ENCODE data around the gene APMAP.

Gene APMAP, protein sequence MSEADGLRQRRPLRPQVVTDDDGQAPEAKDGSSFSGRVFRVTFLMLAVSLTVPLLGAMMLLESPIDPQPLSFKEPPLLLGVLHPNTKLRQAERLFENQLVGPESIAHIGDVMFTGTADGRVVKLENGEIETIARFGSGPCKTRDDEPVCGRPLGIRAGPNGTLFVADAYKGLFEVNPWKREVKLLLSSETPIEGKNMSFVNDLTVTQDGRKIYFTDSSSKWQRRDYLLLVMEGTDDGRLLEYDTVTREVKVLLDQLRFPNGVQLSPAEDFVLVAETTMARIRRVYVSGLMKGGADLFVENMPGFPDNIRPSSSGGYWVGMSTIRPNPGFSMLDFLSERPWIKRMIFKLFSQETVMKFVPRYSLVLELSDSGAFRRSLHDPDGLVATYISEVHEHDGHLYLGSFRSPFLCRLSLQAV

GRCh38 chr20:24992487-24993205, at the start of gene APMAP:
Gene APMAP, minus strand, starts transcription at chr20:24992751. Its CDS starts 63 bp downstream, at chr20:24992688.
- in situ Hi-C loops (cut with HindIII; ENCODE audit: low sequenced_read_pairs) = loop anchor here (5.0 kb wide), 1 partner anchor 70 kb away; no protein-coding TSS in a partner anchor

- in situ Hi-C loops (cut with HindIII; ENCODE audit: low sequenced_read_pairs) = no loop called here
Measured at GRCh38 chr20:25041813-25042530, 49.4 kb upstream of the APMAP start.

DNA sequence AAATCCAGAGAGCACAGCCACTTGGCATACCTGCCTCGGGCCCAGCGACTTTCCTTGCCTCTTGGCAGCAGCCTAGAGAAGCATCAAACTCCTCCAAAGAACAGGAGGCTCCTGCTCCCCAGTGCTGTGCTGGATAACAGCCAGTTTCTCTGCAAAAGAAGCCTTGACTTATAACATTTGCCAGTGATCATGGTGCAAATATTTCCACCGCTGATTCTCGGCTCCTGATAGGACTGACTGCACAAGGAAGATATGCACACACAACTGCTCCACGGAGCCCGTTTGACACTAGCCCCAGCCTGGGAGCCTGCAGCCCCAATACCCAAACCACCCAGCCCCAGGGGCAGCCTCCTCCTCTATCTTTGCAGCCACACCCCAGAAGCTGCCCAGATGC, 47.9 kb upstream of the APMAP start:
- in situ Hi-C loops (cut with HindIII; ENCODE audit: low sequenced_read_pairs) = no loop called here

DNA sequence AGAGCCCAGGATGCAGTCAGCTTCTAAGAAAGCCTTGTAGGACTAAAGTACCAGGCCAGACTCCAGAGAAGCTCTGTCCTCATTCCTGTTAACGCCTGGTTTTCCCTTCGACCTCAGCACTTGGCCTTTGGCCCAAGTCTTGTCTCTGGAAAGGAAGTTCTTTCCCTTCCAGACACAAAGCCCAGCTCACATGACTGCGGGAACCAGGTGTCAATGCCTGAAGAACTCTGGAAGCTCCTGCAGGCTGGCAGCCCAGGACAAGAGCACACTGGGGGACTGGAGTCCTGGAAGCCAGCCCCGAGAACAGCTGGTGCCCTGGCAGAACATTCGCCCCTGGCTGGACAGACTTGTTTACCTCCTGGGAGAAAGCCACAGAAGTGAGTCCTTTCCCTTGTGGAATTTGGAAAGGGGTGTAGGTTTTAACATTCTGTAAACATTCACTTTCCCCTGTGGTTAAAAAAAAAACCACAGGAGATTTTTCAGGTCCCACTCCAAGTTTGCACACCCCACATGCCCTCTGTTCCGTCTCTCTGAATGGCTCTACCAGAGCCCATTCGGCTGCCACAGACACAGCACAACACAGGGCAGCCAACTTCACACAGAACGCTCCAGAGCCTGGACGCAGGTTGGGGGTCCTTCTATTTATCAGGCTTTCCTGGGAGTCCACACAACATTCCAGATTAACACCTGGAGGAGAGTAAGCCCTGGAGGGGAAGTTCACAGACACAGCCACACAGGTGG, 47.3 kb upstream of the APMAP start:
- in situ Hi-C loops (cut with HindIII; ENCODE audit: low sequenced_read_pairs) = no loop called here

DNA sequence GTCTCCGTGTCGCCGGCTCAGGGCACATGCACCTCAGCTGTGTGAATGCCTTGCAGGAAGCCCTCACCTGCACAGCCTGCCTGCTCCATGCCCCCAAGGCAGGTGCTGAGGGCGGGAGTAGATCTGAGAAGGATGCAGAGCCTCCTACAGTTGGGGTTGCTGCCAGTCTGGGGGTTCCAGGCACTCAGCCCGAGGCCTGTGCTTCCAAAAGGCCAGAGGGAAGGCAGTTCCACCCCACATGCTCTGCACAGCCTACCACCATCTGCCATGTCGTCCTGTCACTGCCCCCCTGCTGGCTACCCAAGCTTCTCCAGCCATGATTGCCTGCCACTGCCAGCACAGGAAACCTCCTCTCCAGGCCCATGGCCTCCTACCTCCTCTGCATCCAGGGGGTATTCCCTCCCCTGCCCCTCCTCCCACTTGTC, 46.1 kb upstream of the APMAP start:
- in situ Hi-C loops (cut with HindIII; ENCODE audit: low sequenced_read_pairs) = no loop called here

GRCh38 chr20:25038103-25038410, 45.5 kb upstream of the APMAP start:
- in situ Hi-C loops (cut with HindIII; ENCODE audit: low sequenced_read_pairs) = no loop called here

DNA sequence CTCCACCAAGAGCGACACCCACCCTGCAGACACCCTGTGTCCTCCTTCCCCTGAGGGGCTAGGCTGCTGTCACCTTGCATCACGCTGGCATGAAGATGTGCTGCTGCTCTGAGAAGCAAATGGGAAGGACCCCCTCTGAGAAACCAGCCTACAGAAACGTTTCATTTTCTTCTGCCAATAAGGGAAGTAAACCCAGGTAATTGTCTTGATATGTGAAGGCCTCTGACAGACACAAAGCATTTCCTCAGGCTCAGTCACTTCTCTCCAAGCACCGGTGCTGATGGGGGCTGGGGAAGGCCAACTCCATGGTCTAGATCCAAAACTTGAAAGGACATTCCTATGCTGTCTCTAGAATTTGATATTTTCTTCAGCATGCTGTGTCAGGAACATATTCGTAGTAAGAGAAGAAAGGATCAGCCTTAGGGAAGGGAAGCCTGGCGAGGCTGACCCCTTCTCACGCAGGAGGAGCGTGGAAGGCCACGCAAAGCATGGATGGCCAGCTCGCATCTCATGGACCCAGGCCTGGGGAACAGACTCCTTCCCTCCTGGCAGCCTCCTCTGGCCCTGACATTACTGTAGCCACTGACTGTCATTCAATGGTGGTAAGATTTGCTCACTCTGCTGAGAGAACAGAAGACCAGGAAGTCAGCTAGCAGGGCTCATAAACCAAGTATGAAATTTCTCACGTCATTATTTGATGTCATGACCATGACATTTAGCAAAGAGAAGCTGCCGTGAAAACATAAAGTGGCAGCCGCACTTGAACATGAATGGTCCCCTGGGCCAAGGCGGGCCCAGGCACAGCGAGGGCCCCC, 44.9 kb upstream of the APMAP start:
- in situ Hi-C loops (cut with HindIII; ENCODE audit: low sequenced_read_pairs) = no loop called here

DNA sequence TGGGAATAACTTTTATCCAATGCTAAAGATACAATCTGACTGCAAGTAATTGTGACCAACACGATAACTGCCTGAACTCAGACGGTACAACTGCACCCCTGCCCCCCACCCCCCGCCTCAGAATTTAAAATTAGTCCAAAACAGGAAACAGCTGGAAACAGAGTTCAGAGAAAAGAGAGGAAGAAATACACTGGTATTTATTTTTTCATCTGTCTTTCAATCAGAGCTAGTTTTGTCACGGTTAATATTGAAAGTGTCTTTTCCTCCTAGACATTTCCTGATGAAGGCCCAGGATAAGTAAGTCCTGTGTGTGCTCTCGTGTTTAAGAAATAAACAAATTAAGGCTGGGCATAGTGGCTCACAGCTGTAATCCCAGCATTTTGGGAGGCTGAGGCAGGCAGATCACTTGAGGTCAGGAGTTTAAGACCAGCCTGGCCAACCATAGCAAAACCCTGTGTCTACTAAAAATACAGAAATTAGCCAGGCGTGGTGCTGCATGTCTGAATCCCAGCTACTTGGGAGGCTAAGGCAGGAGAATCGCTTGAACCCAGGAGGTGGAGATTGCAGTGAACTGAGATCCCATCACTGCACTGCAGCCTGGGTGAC, 43.9 kb upstream of the APMAP start:
- in situ Hi-C loops (cut with HindIII; ENCODE audit: low sequenced_read_pairs) = no loop called here

DNA sequence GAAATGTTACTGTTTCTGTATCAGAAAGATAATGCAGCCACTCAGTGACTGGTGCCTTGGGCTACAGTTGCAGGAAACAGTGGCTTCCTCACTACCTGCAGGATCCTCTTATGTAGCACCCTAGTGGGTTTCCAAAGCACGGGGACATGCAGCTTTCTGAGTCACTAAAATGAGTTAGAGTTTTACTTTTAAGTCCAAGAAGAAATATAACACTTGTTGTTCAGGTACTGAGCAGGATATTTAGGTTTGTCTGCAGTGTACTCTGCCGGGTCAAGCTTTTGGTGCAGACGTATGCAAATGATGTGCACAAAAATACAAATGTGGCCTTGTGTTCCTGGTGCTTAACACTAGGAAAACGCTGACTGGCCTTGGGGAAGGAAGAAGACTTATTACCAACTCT, 43.4 kb upstream of the APMAP start:
- in situ Hi-C loops (cut with HindIII; ENCODE audit: low sequenced_read_pairs) = no loop called here

DNA sequence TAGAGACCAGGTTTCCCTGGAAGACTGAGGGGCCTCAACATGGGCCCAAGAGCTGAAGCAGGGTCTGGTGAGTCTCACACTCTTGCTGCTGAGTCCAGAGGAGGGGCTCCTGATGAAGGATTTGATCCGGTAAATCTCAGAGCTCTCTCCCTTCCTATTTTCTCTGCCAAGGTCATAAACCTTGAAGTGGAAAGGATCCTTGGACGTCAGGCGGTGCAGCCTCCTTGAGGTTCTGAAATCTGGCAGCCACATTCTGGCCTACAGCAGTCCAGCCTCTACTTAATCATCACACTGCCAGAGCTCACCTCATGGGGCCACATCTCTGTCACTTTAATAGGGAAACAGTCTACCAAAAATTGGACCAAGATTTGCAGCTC, 41.4 kb upstream of the APMAP start:
- in situ Hi-C loops (cut with HindIII; ENCODE audit: low sequenced_read_pairs) = no loop called here

- in situ Hi-C loops (cut with HindIII; ENCODE audit: low sequenced_read_pairs) = no loop called here
Measured at GRCh38 chr20:25033265-25033923, 40.8 kb upstream of the APMAP start.

GRCh38 chr20:25032478-25033264, 40.1 kb upstream of the APMAP start:
- in situ Hi-C loops (cut with HindIII; ENCODE audit: low sequenced_read_pairs) = no loop called here

DNA sequence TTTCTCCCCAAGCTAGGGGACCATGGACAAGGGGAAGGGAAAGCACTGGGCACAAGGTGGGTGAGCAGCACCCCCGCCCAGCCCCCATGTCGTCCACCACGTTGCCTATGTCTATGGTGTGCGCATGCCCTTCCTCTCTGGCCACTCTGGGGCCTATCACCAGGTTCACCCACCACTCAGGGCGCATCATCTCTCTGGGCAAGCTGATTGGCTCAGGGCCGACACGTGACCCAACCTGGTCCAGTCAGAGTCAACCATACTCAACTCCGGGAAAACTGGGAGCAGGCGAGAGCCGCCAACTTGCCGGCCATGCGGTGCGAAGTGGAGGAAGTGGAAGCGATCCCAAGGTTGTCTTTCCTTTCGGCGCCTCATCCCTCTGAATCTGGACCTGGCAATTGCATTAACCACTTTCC, 39.5 kb upstream of the APMAP start:
- in situ Hi-C loops (cut with HindIII; ENCODE audit: low sequenced_read_pairs) = no loop called here

GRCh38 chr20:25031241-25031640, 38.7 kb upstream of the APMAP start:
- in situ Hi-C loops (cut with HindIII; ENCODE audit: low sequenced_read_pairs) = no loop called here

DNA sequence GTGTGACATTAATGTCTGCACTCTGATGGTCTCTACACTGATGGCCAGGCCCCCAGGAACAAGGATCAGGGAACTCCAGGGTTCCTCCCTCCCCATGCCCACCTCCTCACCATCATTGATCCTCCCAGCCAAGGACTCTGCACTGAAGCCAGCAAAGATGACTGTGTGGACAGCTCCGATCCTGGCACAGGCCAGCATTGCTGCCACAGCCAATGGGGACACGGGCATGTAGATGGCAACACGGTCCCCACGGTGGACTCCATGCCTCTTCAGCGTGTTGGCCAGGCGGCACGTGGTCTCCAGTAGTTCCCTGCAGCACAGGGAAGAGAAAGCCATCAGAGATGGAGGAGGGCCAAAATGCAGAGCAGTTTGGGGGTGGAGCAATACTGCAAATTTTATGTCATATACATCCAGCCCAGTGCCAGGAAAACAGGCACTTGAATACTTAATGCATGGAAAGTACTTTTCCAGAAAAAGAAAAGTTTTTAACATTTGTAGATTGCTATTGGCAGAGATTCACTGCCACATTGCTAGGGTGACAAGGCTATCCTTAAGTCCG, 38.2 kb upstream of the APMAP start:
- in situ Hi-C loops (cut with HindIII; ENCODE audit: low sequenced_read_pairs) = no loop called here

- in situ Hi-C loops (cut with HindIII; ENCODE audit: low sequenced_read_pairs) = no loop called here
Measured at GRCh38 chr20:25030007-25030648, 37.6 kb upstream of the APMAP start.

GRCh38 chr20:25025986-25026605, 33.5 kb upstream of the APMAP start:
- in situ Hi-C loops (cut with HindIII; ENCODE audit: low sequenced_read_pairs) = no loop called here
